Central memory CD8-positive, alpha-beta T cell (primary cell): Measurements from ENCODE around the gene XXYLT1.
"Not testable (repeated sequence)": the region's sequence is repeated elsewhere in the genome, so short reads cannot be mapped to it uniquely, and the experiment has no call there.

ENCODE experiments used
- ATAC-seq: fragments of 150-1000 bp; cut with Tn5 transposase; replicated peaks from 2 replicates; pipeline ENCODE4 v1.10.0; 2022; ENCODE audit warnings: mild to moderate bottlenecking, moderate FRiP score, moderate number of reproducible peaks; ENCODE audit not compliant: poor library complexity, severe bottlenecking; ENCODE audit errors: extremely low read depth
- DNase-seq, 2 donors: peaks; one replicate each; pipeline ENCODE4 v3.0.0; 2021; ENCODE audit warnings: low spot score in 2 of 2
- H3K27ac Mint-ChIP-seq: one replicate; pipeline ENCODE4 v1.8.0; 2022; ENCODE audit warnings: low read depth, mild to moderate bottlenecking, moderate library complexity, mixed read lengths
- H3K27me3 Mint-ChIP-seq: one replicate; pipeline ENCODE4 v1.8.0; 2022; ENCODE audit warnings: mixed read lengths
- H3K36me3 Mint-ChIP-seq: one replicate; pipeline ENCODE4 v1.8.0; 2022; ENCODE audit warnings: mild to moderate bottlenecking, moderate library complexity, mixed read lengths; ENCODE audit not compliant: insufficient read depth
- H3K4me1 Mint-ChIP-seq: one replicate; pipeline ENCODE4 v1.8.0; 2022; ENCODE audit warnings: mixed read lengths
- H3K4me3 Mint-ChIP-seq: one replicate; pipeline ENCODE4 v1.8.0; 2022; ENCODE audit warnings: mild to moderate bottlenecking, moderate library complexity, mixed read lengths
- H3K9me3 Mint-ChIP-seq: one replicate; pipeline ENCODE4 v1.8.0; 2022; ENCODE audit warnings: mixed read lengths

The XXYLT1 gene

DNA sequence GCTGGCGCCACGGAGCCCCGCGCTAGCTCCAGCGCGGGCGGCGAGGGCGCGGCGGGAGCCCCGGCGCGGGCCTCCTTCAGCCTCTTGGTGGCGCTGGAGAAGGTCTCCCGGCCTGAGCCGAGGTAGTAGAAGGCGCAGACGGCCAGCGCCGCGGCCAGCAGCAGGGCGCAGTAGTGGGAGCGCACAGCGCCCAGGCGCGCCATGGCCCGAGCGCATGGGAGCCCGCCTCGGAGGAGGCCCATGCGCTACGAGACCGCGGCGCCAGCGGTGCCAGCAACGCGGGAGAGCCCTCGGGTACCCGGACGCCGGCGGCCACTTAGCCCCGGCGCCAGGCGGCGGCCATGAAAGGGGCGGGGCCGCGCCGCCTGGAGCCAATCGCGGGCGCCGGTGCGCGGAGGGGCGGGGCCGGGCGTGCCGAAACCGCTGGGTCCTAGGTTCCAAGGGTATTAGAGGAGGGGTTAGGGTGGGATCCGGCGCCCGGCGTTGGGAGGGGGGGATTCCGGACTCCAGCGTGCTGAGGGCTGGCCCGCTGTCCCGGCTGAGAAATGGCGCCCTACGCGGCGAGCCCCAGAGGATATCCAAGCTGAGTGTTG is at the start of gene XXYLT1:
Gene XXYLT1 (minus strand): TSS at position 343 of the 593 bp plus-strand sequence. CDS start 101 bp downstream, at position 242.
- peak within 1 kb of the TSS; percentile 44 for H3K27ac Mint-ChIP-seq
- peak; percentile 81 to 82 for DNase-seq

DNA sequence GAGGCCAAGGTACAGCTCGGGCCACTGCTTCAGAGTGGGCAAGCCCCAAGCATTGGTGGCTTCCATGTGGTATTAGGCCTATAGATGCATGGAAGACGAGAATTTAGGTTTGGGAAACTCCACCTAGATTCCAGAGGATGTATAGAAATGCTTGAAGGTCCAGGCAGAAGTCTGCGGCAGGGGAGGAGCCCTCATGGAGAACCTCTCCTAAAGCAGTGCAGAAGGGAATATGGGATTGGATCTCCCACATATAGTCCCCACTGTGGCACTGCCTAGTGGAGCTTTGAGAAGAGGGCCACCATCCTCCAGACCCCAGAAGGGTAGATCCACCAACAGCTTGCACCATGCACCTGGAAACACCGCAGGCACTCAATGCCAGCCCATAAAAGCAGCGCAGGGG is 48.1 kb upstream of the XXYLT1 start:
- no peak overlapping the region for H3K4me3 Mint-ChIP-seq
- ATAC-seq (no peak), DNase-seq (no peak)
- H3K9me3 Mint-ChIP-seq: no peaks in the 10 kb centered on the region
- H3K27me3 Mint-ChIP-seq: no peaks in the 10 kb centered on the region
- peaks cover 12% of the 10 kb centered on the region for H3K4me1 Mint-ChIP-seq
- no peak overlapping the region for H3K27ac Mint-ChIP-seq
- peaks cover 23% of the 10 kb centered on the region for H3K36me3 Mint-ChIP-seq

More for the DNA sequence above, at the start of gene XXYLT1:
- H3K36me3 Mint-ChIP-seq: peaks cover 12% of the 10 kb centered on the region
- H3K9me3 Mint-ChIP-seq: no peaks in the 10 kb centered on the region
- H3K4me1 Mint-ChIP-seq: peaks cover 28% of the 10 kb centered on the region
- H3K4me3 Mint-ChIP-seq: peak within 1 kb of the TSS; percentile 81
- peak; percentile 86 for ATAC-seq
- no peaks in the 10 kb centered on the region for H3K27me3 Mint-ChIP-seq

- ATAC-seq: no peak
- no peak for DNase-seq
- no peaks in the 10 kb centered on the region for H3K27me3 Mint-ChIP-seq
Observed at GRCh38 chr3:195312714-195313113, 41.8 kb upstream of the XXYLT1 start.

DNA sequence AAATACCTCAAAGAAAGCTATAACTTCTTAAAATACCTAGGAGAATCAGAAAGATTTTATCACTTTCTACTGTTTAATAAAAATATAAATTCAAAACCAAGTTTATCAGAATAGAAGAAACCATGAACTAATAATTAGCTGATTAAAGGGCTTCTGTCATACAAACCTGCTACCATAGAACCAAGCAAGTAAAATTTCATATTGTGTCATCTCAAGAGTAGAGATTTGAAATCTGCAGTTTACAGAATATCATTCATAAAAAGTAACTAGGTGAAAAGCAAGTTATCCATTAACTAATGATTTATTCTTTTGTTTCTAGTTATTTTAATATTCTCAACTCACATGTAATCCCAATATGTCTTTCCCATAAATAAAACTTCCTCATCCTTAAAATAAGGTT is 36.8 kb upstream of the XXYLT1 start:
- ATAC-seq (no peak), DNase-seq (no peak)
- no peaks in the 10 kb centered on the region for H3K27me3 Mint-ChIP-seq
- no peak overlapping the region for H3K27ac Mint-ChIP-seq
- H3K9me3 Mint-ChIP-seq: no peaks in the 10 kb centered on the region
- H3K4me1 Mint-ChIP-seq: peaks cover 5% of the 10 kb centered on the region
- H3K36me3 Mint-ChIP-seq: peaks cover 17% of the 10 kb centered on the region
- H3K4me3 Mint-ChIP-seq: no peak overlapping the region

More at GRCh38 chr3:195312714-195313113, 41.8 kb upstream of the XXYLT1 start:
- Mint-ChIP-seq H3K27ac (no peak overlapping the region), H3K4me1 (no peaks in the 10 kb centered on the region), H3K4me3 (no peak overlapping the region), H3K36me3 (peaks cover 4% of the 10 kb centered on the region), H3K9me3 (no peaks in the 10 kb centered on the region)

- no peak overlapping the region for H3K27ac Mint-ChIP-seq
- DNase-seq (no peak), ATAC-seq (no peak)
- no peaks in the 10 kb centered on the region for H3K27me3 Mint-ChIP-seq
- H3K9me3 Mint-ChIP-seq: no peaks in the 10 kb centered on the region
- H3K4me3 Mint-ChIP-seq: no peak overlapping the region
- H3K36me3 Mint-ChIP-seq: peaks cover 18% of the 10 kb centered on the region
- peaks cover 5% of the 10 kb centered on the region for H3K4me1 Mint-ChIP-seq
Observed at GRCh38 chr3:195306369-195306768, 35.4 kb upstream of the XXYLT1 start.

DNA sequence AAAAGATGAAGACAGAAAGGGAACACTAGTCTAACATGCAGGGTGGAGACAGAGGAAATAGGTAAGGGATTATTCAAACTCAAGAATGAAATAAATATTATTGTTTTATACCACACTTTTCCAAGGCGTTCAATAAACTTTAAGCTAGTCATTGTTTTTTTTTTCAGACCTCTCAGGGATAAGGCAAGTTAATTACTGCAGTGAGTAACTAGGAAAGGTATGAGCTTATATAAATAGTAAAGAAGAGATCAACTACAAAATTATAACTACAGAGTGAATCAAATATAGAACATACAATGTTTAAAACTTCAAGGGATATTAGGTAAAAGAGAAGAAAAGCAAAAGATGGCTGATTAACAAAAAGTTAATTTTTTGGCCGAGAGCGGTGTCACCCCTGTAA is 31.5 kb upstream of the XXYLT1 start:
- peaks cover 43% of the 10 kb centered on the region for H3K36me3 Mint-ChIP-seq
- H3K4me1 Mint-ChIP-seq: peaks cover 5% of the 10 kb centered on the region
- DNase-seq (no peak), ATAC-seq (no peak)
- H3K4me3 Mint-ChIP-seq: no peak overlapping the region
- peak overlapping the region; percentile 6 for H3K27ac Mint-ChIP-seq
- H3K27me3 Mint-ChIP-seq: no peaks in the 10 kb centered on the region
- no peaks in the 10 kb centered on the region for H3K9me3 Mint-ChIP-seq

DNA sequence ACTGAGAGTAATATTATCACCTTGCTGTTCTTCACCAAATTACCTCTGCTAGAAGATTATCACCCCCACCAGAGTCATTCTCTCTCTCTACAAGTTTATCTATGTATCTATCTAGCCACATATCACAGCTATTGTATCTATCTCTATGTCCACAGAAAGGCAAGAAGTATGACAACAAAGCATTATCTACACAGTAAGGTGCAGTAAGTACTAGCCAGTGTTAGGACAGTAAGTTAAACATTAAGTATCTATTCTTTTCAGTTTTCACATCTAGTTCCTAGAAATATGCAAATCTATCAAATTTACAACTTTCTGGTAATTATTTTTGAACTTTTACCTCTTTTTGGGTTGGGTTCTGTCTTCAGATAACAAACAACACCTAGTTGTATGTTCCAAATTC is 26.5 kb upstream of the XXYLT1 start:
- no peaks in the 10 kb centered on the region for H3K27me3 Mint-ChIP-seq
- no peak overlapping the region for H3K4me3 Mint-ChIP-seq
- H3K9me3 Mint-ChIP-seq: no peaks in the 10 kb centered on the region
- H3K27ac Mint-ChIP-seq: peak overlapping the region; percentile 1
- DNase-seq: no peak
- H3K4me1 Mint-ChIP-seq: no peaks in the 10 kb centered on the region
- H3K36me3 Mint-ChIP-seq: peaks cover 55% of the 10 kb centered on the region
- ATAC-seq: no peak

DNA sequence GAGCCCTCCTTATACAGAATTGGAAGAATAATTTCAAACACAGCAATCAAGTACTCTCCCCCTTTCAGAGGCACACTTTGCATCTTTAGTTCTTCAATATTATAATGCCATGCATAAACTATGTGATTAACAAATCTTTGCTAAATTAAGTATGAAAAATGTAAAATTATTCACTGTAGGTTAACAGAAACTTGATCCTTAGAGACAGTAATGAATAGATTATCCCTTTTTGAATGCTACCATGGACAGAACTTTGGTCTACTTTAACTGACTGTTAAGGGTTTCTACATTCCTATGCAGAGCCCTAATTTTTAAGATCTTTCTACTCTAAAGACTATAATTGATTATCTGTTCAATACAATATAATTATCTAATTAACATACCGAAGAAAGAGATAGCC is 25.7 kb upstream of the XXYLT1 start:
- no peak for ATAC-seq
- peak overlapping the region; percentile 19 for H3K27ac Mint-ChIP-seq
- DNase-seq: no peak
- no peaks in the 10 kb centered on the region for H3K27me3 Mint-ChIP-seq
- H3K9me3 Mint-ChIP-seq: no peaks in the 10 kb centered on the region
- no peak overlapping the region for H3K4me3 Mint-ChIP-seq
- H3K36me3 Mint-ChIP-seq: peaks cover 59% of the 10 kb centered on the region
- no peaks in the 10 kb centered on the region for H3K4me1 Mint-ChIP-seq

- no peaks in the 10 kb centered on the region for H3K4me1 Mint-ChIP-seq
- no peak overlapping the region for H3K4me3 Mint-ChIP-seq
- H3K27ac Mint-ChIP-seq: no peak overlapping the region
- ATAC-seq (no peak), DNase-seq (no peak)
- H3K27me3 Mint-ChIP-seq: no peaks in the 10 kb centered on the region
- peaks cover 62% of the 10 kb centered on the region for H3K36me3 Mint-ChIP-seq
- H3K9me3 Mint-ChIP-seq: no peaks in the 10 kb centered on the region
Observed at GRCh38 chr3:195291121-195291520, 20.2 kb upstream of the XXYLT1 start.

GRCh38 chr3:195290643-195291042 is 19.7 kb upstream of the XXYLT1 start:
- not testable (repeated sequence) for ATAC-seq, H3K27me3 Mint-ChIP-seq

GRCh38 chr3:195286115-195286872 is 15.3 kb upstream of the XXYLT1 start:
- ATAC-seq (no peak), DNase-seq (no peak)
- Mint-ChIP-seq H3K4me3 (no peak overlapping the region), H3K4me1 (no peaks in the 10 kb centered on the region), H3K36me3 (peaks cover 49% of the 10 kb centered on the region), H3K27ac (no peak overlapping the region), H3K27me3 (no peaks in the 10 kb centered on the region), H3K9me3 (no peaks in the 10 kb centered on the region)

More at GRCh38 chr3:195290643-195291042, 19.7 kb upstream of the XXYLT1 start:
- DNase-seq, H3K4me3 Mint-ChIP-seq, H3K27ac Mint-ChIP-seq, H3K4me1 Mint-ChIP-seq, H3K9me3 Mint-ChIP-seq: not testable (repeated sequence)
- peaks cover 64% of the 10 kb centered on the region for H3K36me3 Mint-ChIP-seq

GRCh38 chr3:195285372-195285771 is 14.4 kb upstream of the XXYLT1 start:
- Mint-ChIP-seq H3K4me3 (no peak overlapping the region), H3K36me3 (peaks cover 46% of the 10 kb centered on the region), H3K4me1 (no peaks in the 10 kb centered on the region), H3K27me3 (no peaks in the 10 kb centered on the region), H3K9me3 (no peaks in the 10 kb centered on the region), H3K27ac (peak overlapping the region; percentile 25)
- no peak for DNase-seq
- ATAC-seq: no peak

DNA sequence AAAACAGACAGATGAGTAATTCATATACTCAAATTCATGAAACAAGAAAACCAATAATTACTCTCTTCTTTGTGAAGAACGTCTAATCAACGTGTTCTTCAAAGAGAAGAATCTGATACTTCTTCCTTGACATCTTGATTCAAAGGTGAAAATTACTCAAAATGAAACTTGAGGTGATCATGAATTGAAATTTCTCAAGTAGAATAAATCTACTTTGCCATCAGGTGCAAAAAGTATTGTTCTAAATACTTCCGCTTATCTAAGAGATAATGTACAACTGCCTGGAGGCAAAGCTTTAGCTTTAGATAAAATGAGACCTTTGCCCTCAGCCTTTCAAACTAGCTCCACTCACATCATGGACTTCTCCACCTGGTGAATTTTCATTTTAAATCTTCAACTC is 13.9 kb upstream of the XXYLT1 start:
- Mint-ChIP-seq H3K4me3 (no peak overlapping the region), H3K36me3 (peaks cover 46% of the 10 kb centered on the region), H3K27me3 (no peaks in the 10 kb centered on the region), H3K27ac (peak overlapping the region; percentile 25), H3K9me3 (no peaks in the 10 kb centered on the region), H3K4me1 (no peaks in the 10 kb centered on the region)
- ATAC-seq (no peak), DNase-seq (no peak)
